GM12891 (cell line): ENCODE results near the gene TLR2.

Experiments used
- POLR2A ChIP-seq: IDR thresholded peaks from 2 replicates; pipeline ENCODE4 v1.6.1; 2011; ENCODE audit warnings: low read depth, low read length, control low read depth
- POLR2AphosphoS5 ChIP-seq: IDR thresholded peaks from 2 replicates; pipeline ENCODE4 v1.6.1; 2011; ENCODE audit warnings: low read depth, low read length, control low read depth
- POU2F2 ChIP-seq: IDR thresholded peaks from 2 replicates; pipeline ENCODE4 v1.6.1; 2011; ENCODE audit warnings: low read depth, mild to moderate bottlenecking, control low read depth, low read length, moderate library complexity
- TAF1 ChIP-seq: IDR thresholded peaks from 2 replicates; pipeline ENCODE4 v1.6.1; 2011; ENCODE audit warnings: low read depth, low read length, control low read depth

- TF ChIP-seq POLR2A (no peak), TAF1 (no peak), POLR2AphosphoS5 (no peak), POU2F2 (no peak)
These were observed 7.6 kb upstream of the TLR2 start for GRCh38 chr4:153676486-153676885.
